Erythroblast (primary cell): ENCODE measurements around the gene MAGEC2.

Source experiments
- DNase-seq, 2 experiments: peaks; one replicate each; lab custom pipeline; 2025; lab: John Stamatoyannopoulos, UW
- GATA1 ChIP-seq: IDR thresholded peaks from 2 replicates; pipeline ENCODE4 v1.6.1; 2011; ENCODE audit warnings: low read depth, mild to moderate bottlenecking, control low read depth, low read length, moderate library complexity
- POLR2A ChIP-seq: IDR thresholded peaks from 2 replicates; pipeline ENCODE4 v1.6.1; 2011; ENCODE audit warnings: mild to moderate bottlenecking, low read length

Gene MAGEC2, protein sequence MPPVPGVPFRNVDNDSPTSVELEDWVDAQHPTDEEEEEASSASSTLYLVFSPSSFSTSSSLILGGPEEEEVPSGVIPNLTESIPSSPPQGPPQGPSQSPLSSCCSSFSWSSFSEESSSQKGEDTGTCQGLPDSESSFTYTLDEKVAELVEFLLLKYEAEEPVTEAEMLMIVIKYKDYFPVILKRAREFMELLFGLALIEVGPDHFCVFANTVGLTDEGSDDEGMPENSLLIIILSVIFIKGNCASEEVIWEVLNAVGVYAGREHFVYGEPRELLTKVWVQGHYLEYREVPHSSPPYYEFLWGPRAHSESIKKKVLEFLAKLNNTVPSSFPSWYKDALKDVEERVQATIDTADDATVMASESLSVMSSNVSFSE

DNA sequence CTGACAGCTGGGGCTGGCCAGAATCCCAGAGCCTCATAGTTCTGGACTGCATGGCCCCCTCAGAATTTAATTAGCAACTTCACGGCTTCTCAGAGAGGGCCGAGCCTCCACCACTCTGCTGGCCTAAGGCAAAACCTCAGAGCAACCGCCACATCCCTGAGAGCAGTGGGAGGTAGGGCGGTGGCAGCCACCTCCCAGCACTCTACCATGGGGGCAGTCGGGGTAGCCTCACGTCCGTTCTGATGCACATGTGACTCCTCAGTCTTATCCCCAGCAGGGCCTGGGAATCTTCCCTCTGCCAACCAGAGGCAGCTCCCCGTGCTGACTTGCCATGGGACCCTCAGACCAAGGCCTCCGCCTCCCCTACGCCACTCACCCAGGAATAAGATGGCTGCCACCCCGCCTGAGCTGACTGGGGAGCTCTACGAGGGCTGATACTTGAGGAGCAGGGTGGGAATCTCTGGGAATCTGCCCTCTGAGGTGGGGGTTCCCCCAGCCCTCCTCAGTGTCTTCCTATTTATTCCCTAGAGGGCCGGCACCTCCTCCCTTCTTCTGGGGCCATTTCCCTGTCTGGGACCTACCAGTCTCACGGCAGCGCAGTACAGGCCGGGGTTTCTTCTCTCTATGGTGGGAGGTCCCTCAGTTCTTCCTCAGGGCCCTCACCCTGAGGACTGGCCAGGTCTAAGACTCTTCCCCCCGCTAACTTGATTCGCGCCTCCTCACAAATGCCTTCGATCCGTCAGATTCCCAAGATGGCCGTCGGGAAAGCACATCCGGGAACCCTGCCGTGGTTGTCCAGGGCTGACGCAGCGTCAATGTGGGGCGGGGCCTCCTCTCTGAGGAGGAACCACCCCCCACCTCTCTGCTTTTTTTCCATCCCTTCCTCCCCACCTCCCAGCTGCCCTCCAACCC is at the start of gene MAGEC2:
Gene MAGEC2, minus strand, starts transcription at position 769 of the 912 bp plus-strand sequence. CDS start 1,303 bp downstream, outside the sequence.
- DNase-seq, result no peak
- TF ChIP-seq POLR2A, result no peak
- TF ChIP-seq GATA1, result no peak

DNA sequence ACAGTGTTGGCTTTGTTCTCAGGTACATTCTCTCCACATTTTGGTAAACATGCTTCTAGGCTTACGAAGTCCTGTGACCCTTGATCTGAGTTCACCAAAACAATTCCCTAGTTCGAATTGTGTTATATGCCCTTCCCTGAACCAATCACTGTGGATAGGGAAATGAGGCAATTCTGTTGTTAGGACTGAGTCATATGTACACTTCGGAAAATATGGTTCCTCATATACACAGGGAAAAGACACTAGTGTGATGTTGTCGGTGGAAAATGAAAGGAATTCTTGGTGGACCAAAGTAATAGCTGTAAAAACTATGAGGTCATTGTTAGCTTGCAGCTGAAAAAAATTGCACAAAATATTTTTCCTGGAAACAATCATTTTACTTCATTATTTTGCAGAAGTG is 46.6 kb upstream of the MAGEC2 start:
- TF ChIP-seq GATA1 (no peak), POLR2A (no peak)
- DNase-seq, result no peak

DNA sequence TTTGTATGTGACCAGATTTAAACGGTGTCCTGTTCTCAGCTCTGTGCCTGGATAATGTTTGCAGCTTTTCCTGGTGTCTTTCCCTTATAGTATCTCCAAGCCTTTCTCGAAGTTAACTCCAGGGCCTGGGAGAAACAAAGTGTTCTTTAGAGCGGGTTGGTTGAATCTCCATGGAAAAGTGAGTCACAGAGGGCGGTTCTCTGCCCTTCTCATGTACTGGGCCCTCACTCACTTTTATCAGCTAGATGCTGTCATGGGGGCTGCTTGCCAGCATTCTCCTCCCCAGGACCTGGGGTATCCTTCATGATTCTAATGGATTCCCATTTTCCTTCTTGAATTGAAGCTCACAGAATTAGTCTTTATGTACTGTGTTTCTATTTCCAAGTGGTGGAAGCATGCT is 46.1 kb upstream of the MAGEC2 start:
- TF ChIP-seq GATA1, result no peak
- TF ChIP-seq POLR2A, result no peak
- DNase-seq, result no peak

DNA sequence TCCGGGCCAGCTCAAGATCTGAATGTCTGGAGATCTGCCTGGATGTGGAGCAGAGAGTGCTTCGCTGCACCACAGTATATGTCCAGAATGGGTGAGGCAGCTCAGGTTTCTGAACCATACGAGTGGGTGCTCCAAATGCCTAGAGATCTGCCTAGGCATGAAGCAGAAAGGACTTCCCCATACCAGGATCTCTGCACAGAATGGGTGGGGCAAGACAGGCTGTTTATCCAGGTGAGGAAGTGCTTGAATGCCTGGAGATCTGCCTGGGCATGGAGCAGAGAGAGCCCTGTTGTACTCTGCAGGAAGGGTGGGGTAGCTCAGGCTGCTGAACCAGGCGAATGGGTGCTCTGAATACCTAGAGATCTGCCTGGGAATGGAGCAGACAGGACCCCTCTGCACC is 45.4 kb upstream of the MAGEC2 start:
- DNase-seq, result no peak
- no peak for TF ChIP-seq POLR2A
- TF ChIP-seq GATA1, result no peak

DNA sequence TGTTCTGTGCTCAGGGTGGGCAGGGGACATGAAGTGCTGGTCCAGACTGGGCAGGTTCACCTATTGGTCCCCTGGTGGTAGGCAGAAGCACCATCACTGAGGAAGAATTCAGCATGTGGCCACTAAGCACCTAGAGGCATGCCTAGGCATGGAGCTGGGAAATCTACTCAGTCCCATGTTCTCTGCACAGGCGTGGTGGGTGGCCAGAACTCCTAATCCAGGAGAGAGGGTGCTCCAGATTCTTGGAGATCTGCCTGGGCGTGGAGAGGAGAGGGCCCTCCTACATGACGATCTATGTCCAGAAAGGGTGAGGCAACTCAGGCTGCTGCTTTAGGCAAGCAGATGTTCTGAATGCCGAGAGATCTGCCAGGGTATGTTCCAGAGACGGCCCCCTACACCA is 44.6 kb upstream of the MAGEC2 start:
- TF ChIP-seq GATA1 (no peak), POLR2A (no peak)
- no peak for DNase-seq

DNA sequence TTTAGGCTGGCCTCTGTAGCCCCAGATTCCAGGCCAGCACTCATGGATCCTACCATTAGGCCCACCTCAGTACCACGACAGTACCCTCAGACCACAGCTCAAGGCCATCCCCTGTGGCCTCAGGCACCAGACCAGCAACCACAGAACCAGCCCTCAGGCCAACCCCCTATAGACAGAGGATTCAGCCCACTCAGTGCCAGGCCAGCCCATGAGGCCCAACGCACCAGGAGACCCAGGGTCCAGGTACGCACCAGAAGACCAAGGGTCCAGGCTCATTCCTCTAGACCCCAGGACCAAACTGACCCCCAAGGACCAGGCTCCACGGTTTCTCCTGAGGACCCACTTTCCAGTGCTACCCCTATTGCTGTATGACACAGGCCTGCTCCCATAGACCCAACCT is 39.5 kb upstream of the MAGEC2 start:
- TF ChIP-seq GATA1 (no peak), POLR2A (no peak)
- no peak for DNase-seq

DNA sequence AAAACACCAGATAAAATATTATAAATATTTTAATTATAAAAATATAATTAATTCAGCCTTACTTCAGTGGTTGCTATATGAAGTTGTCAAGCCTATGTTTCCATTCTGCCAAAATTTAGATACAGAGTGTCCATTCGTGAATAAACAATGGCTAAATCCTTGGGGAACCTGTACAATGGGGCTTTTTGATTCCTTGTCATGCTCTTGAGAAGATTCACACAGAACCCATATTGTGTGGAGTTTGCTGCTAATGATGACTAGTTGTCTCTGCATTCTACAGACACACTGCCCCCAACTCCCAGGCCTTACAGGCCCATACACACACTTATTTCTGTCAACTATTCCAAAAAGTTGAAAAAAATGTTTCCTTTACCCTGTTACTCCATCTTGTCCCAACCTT is 33.4 kb upstream of the MAGEC2 start:
- DNase-seq, result no peak
- TF ChIP-seq POLR2A (no peak), GATA1 (no peak)

DNA sequence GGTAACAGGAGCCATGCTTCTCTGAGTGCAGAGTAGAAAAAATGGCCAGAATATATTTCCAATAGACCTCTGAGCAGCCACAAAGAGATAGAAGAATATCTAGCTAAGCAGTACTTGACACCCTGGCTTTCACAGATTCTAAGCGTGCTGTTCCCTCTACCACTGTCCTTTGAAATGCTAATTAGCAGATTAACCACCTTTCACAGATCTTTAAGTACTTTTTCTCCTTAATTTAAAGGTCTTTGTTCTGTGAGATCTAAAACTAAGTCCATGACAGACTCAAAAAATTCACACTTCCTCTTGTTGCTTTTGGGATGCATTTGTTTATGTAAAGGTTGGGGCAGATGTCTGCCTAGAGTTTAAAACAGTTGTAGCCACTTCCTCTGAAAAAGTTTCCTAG is 28.3 kb upstream of the MAGEC2 start:
- DNase-seq, result no peak
- TF ChIP-seq GATA1, result no peak

DNA sequence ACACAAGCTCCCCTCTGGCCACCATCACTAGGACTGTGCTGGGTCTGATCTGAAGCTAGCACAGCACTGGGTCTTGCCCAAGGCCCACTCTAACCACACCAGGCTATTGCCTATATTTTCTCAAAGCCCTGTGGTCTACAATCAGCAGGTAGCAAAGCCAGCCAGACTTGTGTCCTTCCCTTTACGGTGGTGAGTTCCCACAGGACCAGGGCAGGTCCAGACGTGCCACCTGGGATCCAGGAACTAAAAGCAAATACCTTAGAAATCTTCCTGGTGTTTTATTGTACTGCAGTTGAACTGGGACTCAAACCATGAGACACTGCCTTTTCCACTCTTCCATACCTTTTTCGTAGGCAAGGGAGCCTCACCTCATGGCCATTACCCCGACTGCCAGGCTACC is 9.0 kb upstream of the MAGEC2 start:
- TF ChIP-seq POLR2A, result no peak
- TF ChIP-seq GATA1, result no peak
- no peak for DNase-seq

DNA sequence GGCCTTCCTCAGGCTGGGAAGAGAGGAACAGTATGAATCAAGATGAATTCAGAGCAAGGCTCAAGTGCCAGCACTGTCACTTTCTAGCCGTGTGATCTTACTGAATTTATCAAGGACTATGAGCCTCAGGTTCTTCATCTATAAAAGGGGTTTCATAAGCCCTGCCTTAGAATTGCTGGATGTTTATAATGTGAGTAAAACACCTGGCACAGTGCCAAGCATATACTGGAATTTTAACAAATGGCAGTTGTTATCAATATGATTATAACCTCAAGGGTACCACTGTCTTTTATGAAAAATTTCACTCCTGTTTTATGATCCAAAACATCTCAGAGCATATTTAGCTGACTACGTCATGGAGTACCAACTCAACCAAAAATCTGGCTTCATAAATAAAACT is 4.0 kb downstream of the MAGEC2 start:
- DNase-seq, result no peak
- TF ChIP-seq GATA1 (no peak), POLR2A (no peak)

DNA sequence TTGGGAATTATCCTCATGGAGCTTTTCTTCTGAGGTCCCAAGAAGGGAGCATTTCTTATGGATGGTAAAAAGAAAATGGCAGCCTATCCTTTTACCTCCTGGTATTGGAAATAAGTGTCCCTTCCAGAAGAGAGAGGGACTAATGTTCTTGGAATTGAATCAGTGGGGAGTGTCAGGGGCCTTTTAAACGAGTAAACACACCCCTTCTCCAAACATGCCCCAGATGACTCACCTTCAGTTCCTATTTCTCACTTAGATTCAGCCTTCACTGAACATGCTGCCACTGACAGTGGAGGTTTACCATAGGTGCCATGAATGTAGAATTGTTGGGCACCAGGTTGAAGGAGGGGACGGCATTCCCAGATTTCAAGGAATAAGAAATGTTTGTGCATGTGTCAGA is 19.0 kb downstream of the MAGEC2 start:
- no peak for DNase-seq
- TF ChIP-seq GATA1 (no peak), POLR2A (no peak)

DNA sequence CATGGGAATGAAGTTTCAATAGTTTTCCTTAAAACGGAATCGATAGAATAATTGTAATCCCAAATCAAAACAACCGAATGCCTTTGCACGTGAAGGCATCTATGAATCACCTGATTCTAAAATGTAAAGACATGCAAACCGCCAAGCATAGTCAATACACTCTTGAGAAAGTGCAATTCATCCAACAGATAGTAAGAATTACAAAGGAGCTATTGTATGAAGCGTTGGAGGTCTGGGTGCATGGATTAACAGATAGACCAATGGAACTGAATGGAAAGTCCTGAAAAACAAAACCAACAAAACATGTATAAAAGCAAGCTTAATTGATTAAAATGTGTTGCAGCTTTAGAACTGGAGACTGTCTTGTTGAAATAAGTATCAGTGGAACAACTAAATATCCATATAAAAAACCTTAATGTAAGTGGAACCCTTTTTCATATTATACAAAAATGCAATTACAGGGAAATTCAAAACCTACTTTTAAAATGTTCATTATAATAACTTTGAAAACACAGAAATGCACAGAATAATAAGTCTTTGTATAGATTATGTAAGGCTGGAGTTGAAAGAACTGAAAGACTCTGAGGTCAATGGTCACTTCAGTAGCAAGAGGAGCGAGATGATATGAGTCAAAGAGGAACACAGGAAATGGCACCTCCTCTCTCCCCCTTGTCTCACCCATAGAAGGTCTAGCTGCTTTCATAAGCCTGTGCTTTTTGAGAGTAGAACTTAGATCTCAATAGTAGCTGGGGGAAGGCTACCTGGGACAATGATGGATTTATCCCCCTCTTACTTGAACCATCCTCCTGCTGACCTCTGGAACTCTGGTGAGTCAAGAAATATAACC is 20.1 kb downstream of the MAGEC2 start:
- no peak for TF ChIP-seq POLR2A
- no peak for DNase-seq

DNA sequence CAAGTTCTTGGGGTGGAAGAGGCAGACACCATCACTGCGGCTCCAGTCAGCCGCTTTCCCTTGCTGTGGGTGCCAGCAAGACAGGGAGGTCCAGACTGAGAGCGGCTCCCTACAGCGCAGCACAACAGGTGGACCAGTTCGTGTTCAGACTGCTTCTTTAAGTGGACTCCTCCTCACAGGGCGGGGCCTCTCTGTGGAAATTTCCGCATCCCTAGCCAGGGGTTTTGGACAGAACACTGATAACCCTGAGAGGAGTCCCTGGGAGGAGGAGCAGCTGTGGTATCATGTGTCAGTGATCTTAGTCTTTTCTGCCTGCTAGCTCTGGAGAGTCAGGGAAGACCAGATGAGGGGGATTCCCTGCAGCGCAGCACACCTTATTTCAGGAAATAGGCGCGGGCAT is 48.5 kb downstream of the MAGEC2 start:
- no peak for TF ChIP-seq POLR2A
- TF ChIP-seq GATA1, result no peak
- no peak for DNase-seq
